Peyer's patch (tissue), 4 donors: ENCODE measurements around the gene HDAC4.

Experiments used
- POLR2A ChIP-seq, 2 donors: fragments of 450-650 bp; IDR thresholded peaks; one replicate each; pipeline ENCODE4 v1.5.1; 2017; ENCODE audit warnings: antibody characterized with exemption in 2 of 2, mild to moderate bottlenecking in 2 of 2, moderate library complexity in 2 of 2
- TF ChIP-seq, protein P1 (sequence below), 6 experiments: fragments of 450-650 bp in 4 of 6; fragments of 200-600 bp in 2 of 6; sonication (generic) in 1 of 6; IDR thresholded peaks; one replicate each; pipeline ENCODE4 v1.5.1; 2017 to 2019; ENCODE audit warnings: antibody characterized with exemption in 6 of 6, mild to moderate bottlenecking in 3 of 6, moderate library complexity in 1 of 6

DNA sequence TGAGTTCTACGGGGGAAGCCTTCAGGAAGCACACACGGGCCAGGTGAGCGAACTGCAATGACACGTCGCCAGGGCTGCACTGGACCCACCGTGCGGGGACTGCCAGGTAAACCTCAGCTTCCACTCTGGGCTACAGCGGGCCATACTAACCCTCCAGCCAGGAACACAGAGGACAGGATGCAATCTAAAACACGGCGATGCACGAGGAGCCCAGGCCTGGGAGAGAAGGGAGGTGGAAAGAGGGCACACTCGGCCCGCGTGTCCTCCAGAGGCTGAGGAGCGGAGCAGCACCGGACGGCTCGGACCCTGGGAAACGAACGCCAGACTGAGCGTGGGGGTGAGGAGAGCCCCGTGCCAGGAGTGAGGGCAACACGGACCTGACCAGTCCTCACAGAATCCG is 69.3 kb downstream of the HDAC4 start:
- TF ChIP-seq, protein P1, sequence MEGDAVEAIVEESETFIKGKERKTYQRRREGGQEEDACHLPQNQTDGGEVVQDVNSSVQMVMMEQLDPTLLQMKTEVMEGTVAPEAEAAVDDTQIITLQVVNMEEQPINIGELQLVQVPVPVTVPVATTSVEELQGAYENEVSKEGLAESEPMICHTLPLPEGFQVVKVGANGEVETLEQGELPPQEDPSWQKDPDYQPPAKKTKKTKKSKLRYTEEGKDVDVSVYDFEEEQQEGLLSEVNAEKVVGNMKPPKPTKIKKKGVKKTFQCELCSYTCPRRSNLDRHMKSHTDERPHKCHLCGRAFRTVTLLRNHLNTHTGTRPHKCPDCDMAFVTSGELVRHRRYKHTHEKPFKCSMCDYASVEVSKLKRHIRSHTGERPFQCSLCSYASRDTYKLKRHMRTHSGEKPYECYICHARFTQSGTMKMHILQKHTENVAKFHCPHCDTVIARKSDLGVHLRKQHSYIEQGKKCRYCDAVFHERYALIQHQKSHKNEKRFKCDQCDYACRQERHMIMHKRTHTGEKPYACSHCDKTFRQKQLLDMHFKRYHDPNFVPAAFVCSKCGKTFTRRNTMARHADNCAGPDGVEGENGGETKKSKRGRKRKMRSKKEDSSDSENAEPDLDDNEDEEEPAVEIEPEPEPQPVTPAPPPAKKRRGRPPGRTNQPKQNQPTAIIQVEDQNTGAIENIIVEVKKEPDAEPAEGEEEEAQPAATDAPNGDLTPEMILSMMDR (IDR thresholded peaks at IDR 0.05), result no peak
- TF ChIP-seq POLR2A (IDR thresholded peaks at IDR 0.05), result no peak
